GM18505 (cell line): ENCODE results near the gene ZCCHC24.

Experiments
- ATAC-seq: cut with Tn5 transposase; IDR thresholded peaks from one replicate; pipeline ENCODE4 v1.9.1; 2021; ENCODE audit not compliant: unreplicated experiment
- POLR2A ChIP-seq: IDR thresholded peaks from 4 replicates; pipeline ENCODE4 v1.6.1; 2011; ENCODE audit warnings: borderline replicate concordance; ENCODE audit not compliant: insufficient read depth, insufficient read length; ENCODE audit errors: extremely low read depth

The ZCCHC24 gene

GRCh38 chr10:79392506-79393176, 52.8 kb downstream of the ZCCHC24 start:
- no peak for ATAC-seq
- TF ChIP-seq POLR2A: no peak

DNA sequence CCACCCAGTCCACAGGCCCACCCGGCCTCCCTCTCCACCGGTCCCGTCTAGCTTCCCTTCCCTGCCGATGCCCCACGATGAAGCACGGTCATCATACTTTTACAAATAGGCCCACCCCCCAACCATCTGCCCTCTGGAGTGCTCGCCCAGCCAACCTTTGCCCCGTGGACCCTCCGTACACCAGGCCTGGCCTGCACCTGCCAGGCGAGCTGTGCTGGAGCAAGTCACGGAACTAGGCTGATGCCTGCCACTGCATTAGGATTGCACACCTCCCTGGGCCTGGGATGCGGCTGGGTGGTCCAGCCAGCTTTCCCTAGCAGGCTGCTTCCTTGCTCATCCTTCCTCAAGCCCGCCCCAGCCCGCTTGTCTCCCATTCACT, 53.4 kb downstream of the ZCCHC24 start:
- no peak for TF ChIP-seq POLR2A
- no peak for ATAC-seq

DNA sequence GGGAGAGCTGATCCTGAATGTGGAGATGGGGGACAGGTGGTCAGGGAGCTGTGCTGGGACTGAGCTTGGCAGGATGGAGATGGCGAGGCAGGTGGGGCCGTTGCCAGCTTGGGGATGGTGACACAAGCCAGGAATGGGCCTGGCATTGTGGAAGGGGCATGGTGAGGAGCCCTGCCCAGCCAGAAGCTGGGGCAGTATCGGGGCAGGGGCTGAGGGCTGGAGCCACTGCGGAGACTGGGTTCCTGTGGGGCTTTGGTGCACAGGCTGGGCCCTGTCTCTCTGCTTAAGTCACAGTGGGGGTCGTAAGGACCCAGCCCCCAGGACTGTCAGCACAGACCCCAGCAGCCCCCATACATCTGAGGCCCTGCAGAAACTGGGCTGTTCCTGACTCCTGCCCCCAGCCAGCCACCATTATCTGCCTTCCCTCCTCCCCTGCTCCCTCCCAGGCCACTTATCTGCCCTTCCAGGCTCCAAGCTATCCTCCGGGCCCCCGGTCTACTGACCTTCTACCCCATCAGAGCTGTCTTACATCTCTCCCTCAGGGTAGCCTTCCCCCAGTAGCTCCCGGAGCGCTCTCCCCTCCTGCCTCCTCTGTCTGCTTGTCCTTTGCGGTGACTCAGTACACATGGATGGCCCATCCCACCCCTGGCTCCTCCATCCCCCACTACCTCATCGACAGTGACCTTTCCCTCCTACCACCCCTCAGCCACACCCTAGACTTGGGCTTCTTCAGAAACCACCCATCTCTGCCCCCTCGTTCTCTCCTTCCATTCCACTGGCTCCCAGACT, 54.0 kb downstream of the ZCCHC24 start:
- ATAC-seq: no peak
- no peak for TF ChIP-seq POLR2A

DNA sequence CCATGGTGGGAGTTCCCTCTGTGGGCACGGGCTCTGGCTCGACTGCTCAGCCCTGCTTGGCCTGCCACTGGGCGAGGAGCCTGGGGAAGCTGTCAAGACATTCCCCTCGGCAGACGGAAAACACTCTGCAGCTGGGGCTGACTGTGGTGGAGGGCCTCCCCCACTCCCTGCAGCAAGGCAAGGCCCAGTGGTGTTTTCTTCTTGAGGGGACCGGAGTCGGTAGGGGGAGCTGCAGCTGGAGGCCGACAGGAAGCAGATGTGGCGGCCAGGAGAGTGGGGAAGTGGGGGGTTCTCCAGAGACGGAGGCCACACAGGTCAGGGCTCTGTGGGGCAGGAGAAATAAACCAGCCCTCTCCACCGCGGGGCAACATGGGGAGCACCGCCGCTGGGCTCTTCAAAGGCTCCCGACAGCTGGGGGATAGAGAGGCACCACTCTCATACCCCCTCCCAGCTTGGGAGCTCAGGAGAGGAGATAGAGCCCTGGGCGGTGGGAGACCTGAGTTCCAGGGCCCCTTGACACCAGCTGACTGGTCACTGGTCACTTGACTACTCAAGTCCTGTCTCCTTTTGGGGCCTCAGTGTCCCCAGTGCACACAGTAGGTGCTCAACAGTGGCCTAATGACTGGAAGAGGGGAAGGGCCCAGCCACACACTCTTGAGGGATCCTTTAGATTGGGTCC, 54.7 kb downstream of the ZCCHC24 start:
- no peak for ATAC-seq
- TF ChIP-seq POLR2A: no peak

DNA sequence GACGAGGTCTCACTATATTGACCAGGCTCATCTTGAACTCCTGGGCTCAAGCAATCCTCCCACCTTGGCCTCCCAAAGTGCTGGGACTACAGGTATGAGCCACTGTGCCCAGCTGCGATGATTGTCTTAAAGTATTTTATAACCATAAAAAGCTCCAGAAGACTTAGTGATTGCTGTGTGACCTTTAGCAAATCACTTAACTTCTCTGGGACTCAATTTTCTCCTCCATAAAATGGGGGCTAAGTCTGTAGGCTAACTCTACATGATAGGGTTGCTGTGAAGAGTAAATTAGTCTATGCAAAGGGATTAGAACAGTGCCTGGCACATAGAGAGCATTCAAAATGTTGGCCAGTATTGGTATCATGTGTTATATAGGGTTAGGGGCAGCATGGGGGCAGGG, 55.4 kb downstream of the ZCCHC24 start:
- ATAC-seq: no peak
- TF ChIP-seq POLR2A: no peak

GRCh38 chr10:79387974-79388850, 57.2 kb downstream of the ZCCHC24 start:
- no peak for ATAC-seq
- TF ChIP-seq POLR2A: no peak

DNA sequence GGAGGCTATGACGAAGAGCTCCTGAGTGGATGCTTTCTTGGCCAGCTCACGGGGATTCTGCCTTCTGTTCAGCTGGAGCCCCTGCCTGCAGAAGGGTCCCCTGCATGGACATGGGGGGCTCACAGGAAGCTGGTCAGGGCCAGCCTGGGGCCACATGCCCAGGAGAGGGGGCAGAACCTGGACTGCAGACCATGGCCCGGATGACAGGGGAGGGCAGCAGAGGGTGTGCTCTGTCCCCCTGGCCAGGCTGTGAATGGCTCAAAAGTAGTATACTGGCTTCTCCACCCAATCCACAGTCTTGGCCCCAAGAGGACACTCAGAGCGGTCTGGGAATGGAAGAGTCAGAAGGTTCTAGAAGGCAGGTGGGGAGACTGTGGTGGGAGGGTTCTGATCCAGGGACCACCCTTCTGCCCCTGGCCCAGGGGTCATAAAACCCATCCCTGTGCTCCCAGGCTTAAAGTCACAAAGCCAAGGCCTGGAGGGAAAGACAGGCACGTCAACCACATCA, 57.9 kb downstream of the ZCCHC24 start:
- ATAC-seq: no peak
- TF ChIP-seq POLR2A: no peak

DNA sequence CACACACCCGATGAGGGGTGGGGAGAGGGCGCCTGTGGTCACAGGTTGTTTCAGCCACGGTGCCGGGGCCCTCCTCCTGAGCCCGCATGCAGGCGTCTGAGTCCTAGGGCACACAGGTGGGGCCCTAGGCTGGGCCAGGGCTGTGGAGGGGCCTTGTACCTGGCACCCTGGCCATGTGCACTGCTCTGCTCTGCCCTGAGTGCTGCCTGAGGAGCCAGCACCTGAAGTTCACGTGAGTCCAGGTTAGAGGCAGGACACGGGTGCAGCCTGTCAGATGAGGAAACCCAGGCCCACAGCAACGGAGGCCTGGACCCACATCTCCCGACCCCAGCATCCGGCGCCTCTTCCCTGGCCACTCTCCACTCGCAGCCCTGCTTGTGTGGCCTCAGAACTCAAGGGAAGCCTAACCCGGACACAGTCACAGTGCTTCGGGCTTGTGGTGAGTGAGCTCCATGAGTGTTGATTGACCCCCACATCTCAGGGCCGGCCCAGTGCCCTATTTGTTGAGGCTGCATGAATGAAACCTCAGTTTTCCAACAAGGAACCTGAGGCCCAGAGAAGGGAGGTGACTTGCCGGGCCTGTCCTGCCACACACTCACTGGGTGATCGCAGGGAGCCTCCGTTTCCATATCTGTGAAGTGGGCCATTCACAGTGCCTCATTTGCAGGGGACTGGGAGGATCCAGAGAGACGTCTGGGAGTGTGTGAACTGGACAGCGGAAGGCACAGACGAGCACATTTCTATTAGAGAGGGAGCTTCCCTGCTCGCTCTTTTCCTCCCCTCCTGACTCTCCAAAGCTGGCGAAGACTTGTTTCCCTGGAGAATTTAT, 58.6 kb downstream of the ZCCHC24 start:
- no peak for TF ChIP-seq POLR2A
- ATAC-seq: no peak

DNA sequence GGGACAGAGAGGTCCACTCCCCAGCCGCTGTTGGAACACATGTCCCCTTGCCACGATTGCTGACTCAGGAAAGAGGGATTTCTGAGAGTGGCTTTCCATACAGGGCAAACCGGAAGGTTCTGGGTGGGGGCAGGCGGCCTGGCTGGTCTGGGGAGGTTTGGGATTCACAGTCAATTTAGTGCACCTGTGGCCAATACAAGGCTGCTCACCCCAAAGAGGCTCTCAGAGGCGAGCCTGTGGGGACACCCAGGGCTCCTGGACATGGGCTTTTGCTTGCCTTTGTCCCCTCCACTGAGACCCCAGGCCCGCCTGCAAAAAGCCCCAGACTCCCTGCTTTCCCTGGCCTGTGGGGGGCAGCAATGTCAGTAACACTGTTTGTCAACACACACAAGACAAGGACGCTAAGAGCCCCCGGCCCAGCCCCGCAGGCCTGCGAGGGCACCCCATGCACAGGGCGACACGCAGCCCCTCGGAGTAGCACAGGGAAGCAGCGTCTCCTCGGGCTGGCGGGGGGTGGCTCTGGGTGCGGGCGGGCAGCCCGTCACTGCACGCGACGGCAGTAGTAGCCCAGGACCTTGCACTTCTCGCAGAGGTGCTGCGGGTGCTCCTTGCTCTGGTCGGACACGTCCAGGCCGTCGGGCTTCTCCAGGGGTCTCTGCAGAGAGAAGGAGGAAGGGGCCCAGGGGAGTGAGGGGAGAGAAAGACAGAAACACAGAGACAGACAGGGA, 59.5 kb downstream of the ZCCHC24 start:
- ATAC-seq: no peak

DNA sequence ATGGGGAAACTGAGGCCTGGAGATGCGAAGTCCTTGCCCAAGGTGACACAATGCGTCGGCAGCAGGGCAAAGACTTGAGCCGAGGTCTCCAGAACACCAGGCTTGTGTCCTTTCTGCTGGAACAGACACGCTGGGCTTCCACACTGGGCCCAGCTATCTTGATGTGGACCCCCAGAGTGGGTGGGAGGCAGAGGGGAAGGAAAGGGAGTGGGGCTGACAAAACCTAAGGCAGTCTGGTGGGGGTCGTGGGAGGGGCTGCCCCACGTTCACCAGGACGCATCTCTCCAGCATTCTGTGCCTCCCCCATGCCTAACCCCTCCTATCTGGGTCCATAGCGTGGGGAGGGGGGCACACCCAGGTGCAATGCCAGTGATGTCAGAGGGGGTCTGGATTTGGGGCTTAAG, 60.0 kb downstream of the ZCCHC24 start:
- TF ChIP-seq POLR2A: no peak
- ATAC-seq: no peak

More for the DNA sequence above, 59.5 kb downstream of the ZCCHC24 start:
- TF ChIP-seq POLR2A: no peak

GRCh38 chr10:79384773-79385391, 60.5 kb downstream of the ZCCHC24 start:
- no peak for TF ChIP-seq POLR2A
- ATAC-seq: no peak
